GM23338 (cell line): ENCODE data around the gene DTX4. TPM values are rescaled to one million over a fixed set of nuclear protein-coding genes. Genes with fewer than 3 reads are reported as not detected.

ENCODE experiments used
- EZH2phosphoT487 ChIP-seq: fragments of 200-600 bp; sonication (generic); IDR thresholded peaks from one replicate; pipeline ENCODE4 v1.8.1; 2018; ENCODE audit warnings: antibody characterized with exemption; ENCODE audit not compliant: unreplicated experiment
- JUNB ChIP-seq: IDR thresholded peaks from one replicate; pipeline ENCODE4 v1.6.1; 2016; ENCODE audit warnings: antibody characterized with exemption; ENCODE audit not compliant: unreplicated experiment
- NANOG ChIP-seq: IDR thresholded peaks from 2 replicates; pipeline ENCODE4 v1.6.1; 2016; ENCODE audit warnings: antibody characterized with exemption, borderline replicate concordance
- POLR2AphosphoS5 ChIP-seq: IDR thresholded peaks from 2 replicates; pipeline ENCODE4 v1.6.1; 2016; ENCODE audit warnings: antibody characterized with exemption, low read depth
- ZNF114 ChIP-seq: fragments of 250-450 bp; sonication (Bioruptor Pico); IDR thresholded peaks from 2 replicates; pipeline ENCODE4 v1.5.0; 2020; ENCODE audit warnings: mild to moderate bottlenecking, moderate library complexity
- polyA plus RNA-seq: library from polyadenylated mRNA; unstranded; fragments of >200 nt; fragmentation: Nextera tagmentation; extraction: Ambion mirVana; gene quantifications from 2 replicates; pipeline ENCODE4 v1.2.1, GENCODE V29; 2016
- total RNA-seq: library from RNA; depleted of rRNA; stranded (reverse); fragments of >200 nt; shearing (Covaris generic); gene quantifications from 2 replicates; pipeline ENCODE4 v1.2.3, GENCODE V29; 2014
- TF ChIP-seq, protein P1 (sequence below): fragments of 250-450 bp; sonication (Bioruptor Pico); IDR thresholded peaks from 2 replicates; pipeline ENCODE4 v1.5.0; 2020; ENCODE audit warnings: mild to moderate bottlenecking, moderate library complexity
- TF ChIP-seq, protein P2 (sequence below): IDR thresholded peaks from one replicate; pipeline ENCODE4 v1.6.1; 2018; ENCODE audit warnings: antibody characterized with exemption; ENCODE audit not compliant: unreplicated experiment

DTX4 gene
- total and polyA plus RNA-seq, 2 experiments from 2014 or later, result 4.2 to 14.7 TPM

DNA sequence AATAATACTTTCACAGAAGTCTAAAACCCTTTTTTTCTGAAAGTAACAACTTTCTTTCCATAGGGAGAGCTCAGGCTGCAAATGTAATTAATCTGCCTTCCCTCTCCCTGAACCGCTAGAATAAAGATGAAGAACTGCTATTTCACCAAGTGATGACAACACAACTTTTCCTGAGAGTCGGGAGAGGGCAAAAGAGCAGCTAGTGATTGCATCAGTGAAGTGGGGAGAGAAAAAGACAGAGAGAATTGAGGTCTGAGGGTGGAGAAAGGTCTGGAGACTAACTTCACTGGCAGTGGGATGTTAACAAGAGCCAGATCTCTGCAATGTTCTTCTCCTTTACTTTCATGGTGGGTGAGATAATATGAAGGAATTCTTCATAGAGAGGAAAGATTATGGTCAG is 51.7 kb downstream of the DTX4 start (continued):
- TF ChIP-seq, protein P1, sequence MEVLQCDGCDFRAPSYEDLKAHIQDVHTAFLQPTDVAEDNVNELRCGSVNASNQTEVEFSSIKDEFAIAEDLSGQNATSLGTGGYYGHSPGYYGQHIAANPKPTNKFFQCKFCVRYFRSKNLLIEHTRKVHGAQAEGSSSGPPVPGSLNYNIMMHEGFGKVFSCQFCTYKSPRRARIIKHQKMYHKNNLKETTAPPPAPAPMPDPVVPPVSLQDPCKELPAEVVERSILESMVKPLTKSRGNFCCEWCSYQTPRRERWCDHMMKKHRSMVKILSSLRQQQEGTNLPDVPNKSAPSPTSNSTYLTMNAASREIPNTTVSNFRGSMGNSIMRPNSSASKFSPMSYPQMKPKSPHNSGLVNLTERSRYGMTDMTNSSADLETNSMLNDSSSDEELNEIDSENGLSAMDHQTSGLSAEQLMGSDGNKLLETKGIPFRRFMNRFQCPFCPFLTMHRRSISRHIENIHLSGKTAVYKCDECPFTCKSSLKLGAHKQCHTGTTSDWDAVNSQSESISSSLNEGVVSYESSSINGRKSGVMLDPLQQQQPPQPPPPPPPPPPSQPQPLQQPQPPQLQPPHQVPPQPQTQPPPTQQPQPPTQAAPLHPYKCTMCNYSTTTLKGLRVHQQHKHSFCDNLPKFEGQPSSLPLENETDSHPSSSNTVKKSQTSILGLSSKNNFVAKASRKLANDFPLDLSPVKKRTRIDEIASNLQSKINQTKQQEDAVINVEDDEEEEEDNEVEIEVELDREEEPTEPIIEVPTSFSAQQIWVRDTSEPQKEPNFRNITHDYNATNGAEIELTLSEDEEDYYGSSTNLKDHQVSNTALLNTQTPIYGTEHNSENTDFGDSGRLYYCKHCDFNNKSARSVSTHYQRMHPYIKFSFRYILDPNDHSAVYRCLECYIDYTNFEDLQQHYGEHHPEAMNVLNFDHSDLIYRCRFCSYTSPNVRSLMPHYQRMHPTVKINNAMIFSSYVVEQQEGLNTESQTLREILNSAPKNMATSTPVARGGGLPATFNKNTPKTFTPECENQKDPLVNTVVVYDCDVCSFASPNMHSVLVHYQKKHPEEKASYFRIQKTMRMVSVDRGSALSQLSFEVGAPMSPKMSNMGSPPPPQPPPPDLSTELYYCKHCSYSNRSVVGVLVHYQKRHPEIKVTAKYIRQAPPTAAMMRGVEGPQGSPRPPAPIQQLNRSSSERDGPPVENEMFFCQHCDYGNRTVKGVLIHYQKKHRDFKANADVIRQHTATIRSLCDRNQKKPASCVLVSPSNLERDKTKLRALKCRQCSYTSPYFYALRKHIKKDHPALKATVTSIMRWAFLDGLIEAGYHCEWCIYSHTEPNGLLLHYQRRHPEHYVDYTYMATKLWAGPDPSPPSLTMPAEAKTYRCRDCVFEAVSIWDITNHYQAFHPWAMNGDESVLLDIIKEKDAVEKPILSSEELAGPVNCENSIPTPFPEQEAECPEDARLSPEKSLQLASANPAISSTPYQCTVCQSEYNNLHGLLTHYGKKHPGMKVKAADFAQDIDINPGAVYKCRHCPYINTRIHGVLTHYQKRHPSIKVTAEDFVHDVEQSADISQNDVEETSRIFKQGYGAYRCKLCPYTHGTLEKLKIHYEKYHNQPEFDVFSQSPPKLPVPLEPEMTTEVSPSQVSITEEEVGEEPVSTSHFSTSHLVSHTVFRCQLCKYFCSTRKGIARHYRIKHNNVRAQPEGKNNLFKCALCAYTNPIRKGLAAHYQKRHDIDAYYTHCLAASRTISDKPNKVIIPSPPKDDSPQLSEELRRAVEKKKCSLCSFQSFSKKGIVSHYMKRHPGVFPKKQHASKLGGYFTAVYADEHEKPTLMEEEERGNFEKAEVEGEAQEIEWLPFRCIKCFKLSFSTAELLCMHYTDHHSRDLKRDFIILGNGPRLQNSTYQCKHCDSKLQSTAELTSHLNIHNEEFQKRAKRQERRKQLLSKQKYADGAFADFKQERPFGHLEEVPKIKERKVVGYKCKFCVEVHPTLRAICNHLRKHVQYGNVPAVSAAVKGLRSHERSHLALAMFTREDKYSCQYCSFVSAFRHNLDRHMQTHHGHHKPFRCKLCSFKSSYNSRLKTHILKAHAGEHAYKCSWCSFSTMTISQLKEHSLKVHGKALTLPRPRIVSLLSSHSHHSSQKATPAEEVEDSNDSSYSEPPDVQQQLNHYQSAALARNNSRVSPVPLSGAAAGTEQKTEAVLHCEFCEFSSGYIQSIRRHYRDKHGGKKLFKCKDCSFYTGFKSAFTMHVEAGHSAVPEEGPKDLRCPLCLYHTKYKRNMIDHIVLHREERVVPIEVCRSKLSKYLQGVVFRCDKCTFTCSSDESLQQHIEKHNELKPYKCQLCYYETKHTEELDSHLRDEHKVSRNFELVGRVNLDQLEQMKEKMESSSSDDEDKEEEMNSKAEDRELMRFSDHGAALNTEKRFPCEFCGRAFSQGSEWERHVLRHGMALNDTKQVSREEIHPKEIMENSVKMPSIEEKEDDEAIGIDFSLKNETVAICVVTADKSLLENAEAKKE (CRISPR knock-in tag), result no peak
- TF ChIP-seq, protein P2, sequence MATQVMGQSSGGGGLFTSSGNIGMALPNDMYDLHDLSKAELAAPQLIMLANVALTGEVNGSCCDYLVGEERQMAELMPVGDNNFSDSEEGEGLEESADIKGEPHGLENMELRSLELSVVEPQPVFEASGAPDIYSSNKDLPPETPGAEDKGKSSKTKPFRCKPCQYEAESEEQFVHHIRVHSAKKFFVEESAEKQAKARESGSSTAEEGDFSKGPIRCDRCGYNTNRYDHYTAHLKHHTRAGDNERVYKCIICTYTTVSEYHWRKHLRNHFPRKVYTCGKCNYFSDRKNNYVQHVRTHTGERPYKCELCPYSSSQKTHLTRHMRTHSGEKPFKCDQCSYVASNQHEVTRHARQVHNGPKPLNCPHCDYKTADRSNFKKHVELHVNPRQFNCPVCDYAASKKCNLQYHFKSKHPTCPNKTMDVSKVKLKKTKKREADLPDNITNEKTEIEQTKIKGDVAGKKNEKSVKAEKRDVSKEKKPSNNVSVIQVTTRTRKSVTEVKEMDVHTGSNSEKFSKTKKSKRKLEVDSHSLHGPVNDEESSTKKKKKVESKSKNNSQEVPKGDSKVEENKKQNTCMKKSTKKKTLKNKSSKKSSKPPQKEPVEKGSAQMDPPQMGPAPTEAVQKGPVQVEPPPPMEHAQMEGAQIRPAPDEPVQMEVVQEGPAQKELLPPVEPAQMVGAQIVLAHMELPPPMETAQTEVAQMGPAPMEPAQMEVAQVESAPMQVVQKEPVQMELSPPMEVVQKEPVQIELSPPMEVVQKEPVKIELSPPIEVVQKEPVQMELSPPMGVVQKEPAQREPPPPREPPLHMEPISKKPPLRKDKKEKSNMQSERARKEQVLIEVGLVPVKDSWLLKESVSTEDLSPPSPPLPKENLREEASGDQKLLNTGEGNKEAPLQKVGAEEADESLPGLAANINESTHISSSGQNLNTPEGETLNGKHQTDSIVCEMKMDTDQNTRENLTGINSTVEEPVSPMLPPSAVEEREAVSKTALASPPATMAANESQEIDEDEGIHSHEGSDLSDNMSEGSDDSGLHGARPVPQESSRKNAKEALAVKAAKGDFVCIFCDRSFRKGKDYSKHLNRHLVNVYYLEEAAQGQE, result no peak
- TF ChIP-seq JUNB, result no peak
- TF ChIP-seq ZNF114 (CRISPR knock-in tag), result no peak
- TF ChIP-seq EZH2phosphoT487, result no peak
- TF ChIP-seq POLR2AphosphoS5, result no peak
- no peak for TF ChIP-seq NANOG
